Measurements from ENCODE around the gene ITGA4.

- TF ChIP-seq POLR2AphosphoS5 (IDR thresholded peaks at IDR 0.05; ENCODE audit: low read depth, low read length) (no peak), POLR2A (IDR thresholded peaks at IDR 0.05; ENCODE audit: low read depth, low read length) (no peak), TAF1 (IDR thresholded peaks at IDR 0.05; ENCODE audit: borderline replicate concordance, low read depth, low read length) (no peak)
Observed at GRCh38 chr2:181574321-181574720, 117.1 kb downstream of the ITGA4 start.

All from GM12892 (cell line).